Muscle layer of colon (tissue), 2 donors: ENCODE data around the gene CAP2.

Experiments
- H3K27ac ChIP-seq: one replicate; pipeline ENCODE4 v1.7.0; 2013; ENCODE audit warnings: low read depth, mild to moderate bottlenecking, low read length, moderate library complexity
- H3K27me3 ChIP-seq, 2 donors: one replicate each; pipeline ENCODE4 v1.7.0; 2013; ENCODE audit warnings: low read length in 2 of 2, mild to moderate bottlenecking in 2 of 2; ENCODE audit not compliant: insufficient read depth in 2 of 2, control insufficient read depth in 1 of 2
- H3K36me3 ChIP-seq: one replicate; pipeline ENCODE4 v1.7.0; 2013; ENCODE audit warnings: mild to moderate bottlenecking, low read length; ENCODE audit not compliant: insufficient read depth
- H3K4me1 ChIP-seq: one replicate; pipeline ENCODE4 v1.7.0; 2013; ENCODE audit warnings: mild to moderate bottlenecking, low read length; ENCODE audit not compliant: insufficient read depth
- H3K4me3 ChIP-seq, 2 donors: one replicate each; pipeline ENCODE4 v1.7.0; 2013; ENCODE audit warnings: low read length in 2 of 2, low read depth in 1 of 2, mild to moderate bottlenecking in 1 of 2, moderate library complexity in 1 of 2
- H3K9ac ChIP-seq: one replicate; pipeline ENCODE4 v1.7.0; 2013; ENCODE audit warnings: low read length
- H3K9me3 ChIP-seq: one replicate; pipeline ENCODE4 v1.7.0; 2013; ENCODE audit warnings: mild to moderate bottlenecking, low read length
- donor health status: abdominal sarcoma.
- donor health status: Adenocarcinoma of cecum.

The CAP2 gene

DNA sequence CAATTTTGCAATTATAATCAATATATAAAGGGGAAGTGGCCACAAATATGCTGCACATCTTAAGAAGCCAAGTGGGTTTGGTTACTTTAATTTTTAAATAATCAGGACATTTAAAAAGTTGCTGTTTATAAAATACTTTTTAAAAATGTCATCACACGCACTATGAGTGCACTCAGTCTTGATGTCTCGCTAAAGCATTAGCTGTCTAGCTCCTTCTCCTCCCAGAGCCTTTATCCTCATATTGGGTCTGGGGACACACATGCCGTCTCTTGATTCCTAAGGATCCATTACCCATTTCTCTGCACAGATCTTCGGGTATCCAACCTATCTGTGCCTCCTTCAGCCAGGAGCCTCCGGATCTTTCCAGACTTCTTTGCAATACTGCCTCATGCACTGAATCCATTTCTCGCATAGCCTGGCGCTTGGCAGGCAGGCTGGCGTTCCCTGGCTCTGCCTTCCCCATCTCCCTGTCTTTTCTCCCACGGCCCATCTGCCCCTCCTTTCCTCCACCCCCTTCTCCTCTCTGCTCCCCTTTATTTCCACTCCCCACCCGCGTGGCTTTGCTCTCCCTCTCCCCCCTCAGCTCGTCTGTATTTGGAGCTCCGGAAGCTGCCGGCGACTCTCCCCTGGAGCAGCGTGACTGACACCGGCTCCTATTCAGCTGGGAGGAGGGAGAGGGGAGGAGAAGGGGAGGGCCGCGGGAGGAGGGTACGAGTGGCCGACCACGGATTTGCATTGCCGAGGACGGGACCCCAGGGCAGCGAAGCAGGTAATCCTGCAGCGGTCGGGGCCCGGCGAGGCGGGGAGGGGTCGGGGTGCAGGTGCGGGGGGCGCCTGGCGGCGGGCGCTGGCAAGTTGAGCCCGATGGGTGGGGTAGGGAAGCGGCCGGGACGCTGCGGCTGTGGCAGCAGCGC, at the start of gene CAP2:
Gene CAP2, plus strand, starts transcription at position 618 of the 914 bp plus-strand sequence. CDS start 27,961 bp downstream, outside the sequence.
- Histone ChIP-seq H3K36me3 (no peaks in the 10 kb centered on the region), H3K27me3 (no peaks in the 10 kb centered on the region), H3K9ac (peak within 1 kb of the TSS; percentile 58), H3K4me3 (peak within 1 kb of the TSS; percentile 59 to 80), H3K4me1 (peaks cover 13% of the 10 kb centered on the region), H3K27ac (peak within 1 kb of the TSS; percentile 84), H3K9me3 (no peaks in the 10 kb centered on the region)

- Histone ChIP-seq H3K27me3 (no peaks in the 10 kb centered on the region), H3K9ac (no peak overlapping the region), H3K36me3 (no peaks in the 10 kb centered on the region), H3K4me1 (no peaks in the 10 kb centered on the region), H3K27ac (no peak overlapping the region), H3K4me3 (no peak overlapping the region), H3K9me3 (no peaks in the 10 kb centered on the region)
Observed at GRCh38 chr6:17347012-17347411, 46.4 kb upstream of the CAP2 start.

DNA sequence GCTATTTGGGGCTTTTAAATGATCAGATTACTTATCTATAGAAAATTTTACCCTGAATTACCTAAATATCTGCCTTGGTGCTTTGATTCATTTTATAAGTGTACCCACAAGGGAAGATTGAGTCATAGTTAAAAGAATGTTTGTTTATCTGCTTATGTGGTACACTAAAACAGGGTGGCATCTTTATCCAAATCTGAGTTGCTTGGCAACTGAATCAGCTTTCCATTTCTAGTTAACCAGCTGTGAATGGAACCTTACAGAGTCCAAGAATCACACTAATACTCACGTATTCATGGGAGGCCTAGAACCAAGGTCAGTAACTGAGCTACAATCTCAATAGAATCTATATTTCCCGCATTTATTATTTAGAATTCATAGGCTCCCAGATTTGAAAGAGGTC, 44.0 kb upstream of the CAP2 start:
- H3K27me3 ChIP-seq, result no peaks in the 10 kb centered on the region
- no peak overlapping the region for H3K4me3 ChIP-seq
- H3K9ac ChIP-seq, result no peak overlapping the region
- H3K27ac ChIP-seq, result no peak overlapping the region
- H3K4me1 ChIP-seq, result no peaks in the 10 kb centered on the region
- no peaks in the 10 kb centered on the region for H3K9me3 ChIP-seq
- H3K36me3 ChIP-seq, result no peaks in the 10 kb centered on the region

GRCh38 chr6:17352302-17352701, 41.1 kb upstream of the CAP2 start:
- no peaks in the 10 kb centered on the region for H3K36me3 ChIP-seq
- H3K27me3 ChIP-seq, result no peaks in the 10 kb centered on the region
- H3K4me1 ChIP-seq, result no peaks in the 10 kb centered on the region
- H3K9ac ChIP-seq, result no peak overlapping the region
- no peak overlapping the region for H3K4me3 ChIP-seq
- H3K9me3 ChIP-seq, result no peaks in the 10 kb centered on the region
- H3K27ac ChIP-seq, result no peak overlapping the region

DNA sequence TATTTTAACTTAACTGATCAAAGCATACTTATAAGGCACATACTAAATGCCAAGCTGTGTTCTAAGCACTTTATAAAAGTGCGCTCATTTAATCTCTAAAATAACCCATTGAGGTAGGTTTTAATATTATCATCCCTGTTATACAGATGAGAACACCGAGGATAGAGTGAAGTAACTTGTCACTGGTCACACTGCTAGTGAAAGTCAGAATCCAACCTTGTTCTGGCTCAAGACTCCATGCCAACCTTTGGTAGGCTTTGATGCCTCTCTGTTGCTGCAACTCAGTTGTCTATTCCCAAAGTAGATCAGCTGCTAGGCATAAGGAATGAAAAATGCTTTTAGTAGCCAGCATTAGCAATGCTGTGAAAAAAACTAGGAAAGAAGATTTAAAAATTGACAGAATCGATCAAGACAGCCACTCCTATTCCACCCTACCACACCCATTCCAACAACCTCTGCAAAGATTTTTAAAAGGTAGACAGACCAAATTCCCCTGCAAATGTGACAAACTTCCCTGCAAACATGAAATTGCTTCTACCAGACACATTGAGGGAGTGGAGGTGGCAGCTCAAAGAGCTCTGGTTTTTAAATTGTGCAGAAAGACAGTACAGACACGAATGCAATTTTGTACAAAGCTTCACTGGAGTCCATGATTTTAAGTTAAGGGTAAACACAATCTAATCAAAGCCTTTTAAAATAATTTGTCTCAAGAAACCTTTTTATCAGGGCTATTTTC, 39.8 kb upstream of the CAP2 start:
- H3K4me1 ChIP-seq, result no peaks in the 10 kb centered on the region
- no peaks in the 10 kb centered on the region for H3K36me3 ChIP-seq
- no peak overlapping the region for H3K27ac ChIP-seq
- no peaks in the 10 kb centered on the region for H3K9me3 ChIP-seq
- H3K9ac ChIP-seq, result no peak overlapping the region
- H3K4me3 ChIP-seq, result no peak overlapping the region
- H3K27me3 ChIP-seq, result no peaks in the 10 kb centered on the region

GRCh38 chr6:17354700-17355403, 38.5 kb upstream of the CAP2 start:
- Histone ChIP-seq H3K27me3 (no peaks in the 10 kb centered on the region), H3K9me3 (no peaks in the 10 kb centered on the region), H3K36me3 (no peaks in the 10 kb centered on the region), H3K4me1 (no peaks in the 10 kb centered on the region), H3K4me3 (no peak overlapping the region), H3K27ac (no peak overlapping the region), H3K9ac (no peak overlapping the region)

DNA sequence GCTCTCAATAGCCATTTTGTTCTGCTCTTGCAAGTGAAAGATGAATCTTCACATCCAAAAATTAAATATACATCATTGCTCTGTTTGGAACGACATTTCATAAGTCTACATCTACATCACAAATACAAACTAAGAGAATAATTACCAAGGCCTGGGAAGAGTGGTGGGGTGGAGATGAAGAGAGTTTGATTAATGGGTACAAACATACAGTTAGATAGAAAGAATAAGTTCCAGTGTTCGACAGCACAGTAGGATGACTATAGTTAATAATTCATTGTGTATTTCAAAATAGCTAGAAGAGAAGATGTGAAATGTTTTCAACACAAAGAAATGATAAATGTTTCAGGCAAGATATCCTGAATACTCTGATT, 38.0 kb upstream of the CAP2 start:
- Histone ChIP-seq H3K4me3 (no peak overlapping the region), H3K36me3 (no peaks in the 10 kb centered on the region), H3K9me3 (no peaks in the 10 kb centered on the region), H3K27me3 (no peaks in the 10 kb centered on the region), H3K4me1 (no peaks in the 10 kb centered on the region), H3K9ac (no peak overlapping the region), H3K27ac (no peak overlapping the region)

- no peaks in the 10 kb centered on the region for H3K36me3 ChIP-seq
- no peak overlapping the region for H3K4me3 ChIP-seq
- H3K9me3 ChIP-seq, result no peaks in the 10 kb centered on the region
- no peak overlapping the region for H3K9ac ChIP-seq
- no peak overlapping the region for H3K27ac ChIP-seq
- H3K4me1 ChIP-seq, result no peaks in the 10 kb centered on the region
- H3K27me3 ChIP-seq, result no peaks in the 10 kb centered on the region
Observed at GRCh38 chr6:17358515-17358914, 34.9 kb upstream of the CAP2 start.

- H3K27ac ChIP-seq, result no peak overlapping the region
- no peaks in the 10 kb centered on the region for H3K9me3 ChIP-seq
- no peaks in the 10 kb centered on the region for H3K4me1 ChIP-seq
Observed at GRCh38 chr6:17360564-17360963, 32.8 kb upstream of the CAP2 start.

GRCh38 chr6:17361013-17361412, 32.4 kb upstream of the CAP2 start:
- Histone ChIP-seq H3K4me3 (no peak overlapping the region), H3K27ac (no peak overlapping the region), H3K27me3 (no peaks in the 10 kb centered on the region), H3K36me3 (no peaks in the 10 kb centered on the region), H3K9ac (no peak overlapping the region), H3K9me3 (no peaks in the 10 kb centered on the region), H3K4me1 (no peaks in the 10 kb centered on the region)

More at GRCh38 chr6:17360564-17360963, 32.8 kb upstream of the CAP2 start:
- no peak overlapping the region for H3K9ac ChIP-seq
- H3K27me3 ChIP-seq, result no peaks in the 10 kb centered on the region
- H3K36me3 ChIP-seq, result no peaks in the 10 kb centered on the region
- no peak overlapping the region for H3K4me3 ChIP-seq

- Histone ChIP-seq H3K4me3 (no peak overlapping the region), H3K9me3 (no peaks in the 10 kb centered on the region), H3K27me3 (no peaks in the 10 kb centered on the region), H3K4me1 (no peaks in the 10 kb centered on the region), H3K9ac (no peak overlapping the region), H3K36me3 (no peaks in the 10 kb centered on the region), H3K27ac (no peak overlapping the region)
Observed at GRCh38 chr6:17365961-17366360, 27.4 kb upstream of the CAP2 start.
